Activated CD4-positive, alpha-beta T cell treated with anti-CD3 and anti-CD28 coated beads, Interleukin-2, amount 10 ng/mL, durations not matched to agents 24 days and 14 days (primary cell): ENCODE results near the gene GPX5. TPM values are rescaled to one million over a fixed set of nuclear protein-coding genes. Genes with fewer than 3 reads are reported as not detected.
A peak's percentile ranks its signal among the peaks of the same experiment; 100 is the strongest.
"Not testable (repeated sequence)": the region's sequence is repeated elsewhere in the genome, so short reads cannot be mapped to it uniquely, and the experiment has no call there.

Source experiments
- DNase-seq: peaks from one replicate; pipeline ENCODE4 v3.0.0; 2022
- H3K27ac Mint-ChIP-seq: one replicate; pipeline ENCODE4 v1.8.0; 2022; ENCODE audit warnings: mild to moderate bottlenecking, mixed read lengths
- H3K27me3 Mint-ChIP-seq: one replicate; pipeline ENCODE4 v1.8.0; 2022; ENCODE audit warnings: mixed read lengths
- H3K36me3 Mint-ChIP-seq: one replicate; pipeline ENCODE4 v1.8.0; 2022; ENCODE audit warnings: low read depth, mild to moderate bottlenecking, mixed read lengths
- H3K4me1 Mint-ChIP-seq: one replicate; pipeline ENCODE4 v1.8.0; 2021; ENCODE audit warnings: mixed read lengths
- H3K4me3 Mint-ChIP-seq: one replicate; pipeline ENCODE4 v1.8.0; 2022; ENCODE audit warnings: mild to moderate bottlenecking, moderate library complexity, mixed read lengths
- H3K9me3 Mint-ChIP-seq: one replicate; pipeline ENCODE4 v1.8.0; 2021; ENCODE audit warnings: mixed read lengths
- intact Hi-C: fragments of 100-400 bp; cut with micrococcal nuclease; formaldehyde crosslinking; loops from one replicate; pipeline ENCODE4 v1.15.1; 2023
- total RNA-seq: library from RNA; stranded (reverse); gene quantifications from 2 replicates; pipeline ENCODE4 v1.2.3, GENCODE V29; 2022

GPX5 gene
- total RNA-seq, 1 donor from 2014 or later = not detected

DNA sequence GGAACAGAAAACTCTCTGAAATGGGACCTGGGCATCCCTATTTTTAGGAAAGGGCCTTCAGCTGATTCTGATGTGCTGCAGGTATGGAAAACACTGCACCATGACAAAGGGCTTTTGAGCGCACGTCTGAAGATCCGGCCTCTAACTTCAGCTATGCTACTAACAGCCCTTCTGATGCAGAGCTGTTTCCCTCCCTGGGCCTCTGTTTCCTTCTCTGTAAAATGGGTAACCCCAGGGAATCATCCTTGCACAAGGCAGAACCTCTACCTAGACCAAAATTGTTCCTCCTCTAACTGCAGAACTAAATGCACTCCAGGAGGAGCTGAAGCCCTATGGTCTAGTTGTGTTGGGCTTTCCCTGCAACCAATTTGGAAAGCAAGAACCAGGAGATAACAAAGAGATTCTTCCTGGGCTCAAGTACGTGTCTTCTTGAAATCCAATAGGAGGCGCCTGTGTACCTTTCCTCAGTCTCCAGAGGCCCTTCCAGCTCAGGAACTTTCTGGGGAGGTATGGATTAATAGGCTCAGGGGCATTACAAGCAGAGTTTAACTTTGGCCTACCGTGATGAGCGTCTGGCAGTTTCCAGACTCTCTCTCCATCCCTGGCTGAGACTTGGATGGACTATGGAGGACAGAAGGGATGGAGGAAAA is 5.9 kb downstream of the GPX5 start:
- Mint-ChIP-seq H3K9me3 (peaks cover 4% of the 10 kb centered on the region), H3K4me3 (no peak overlapping the region), H3K27me3 (peaks cover 52% of the 10 kb centered on the region), H3K4me1 (no peaks in the 10 kb centered on the region), H3K27ac (no peak overlapping the region), H3K36me3 (no peaks in the 10 kb centered on the region)
- intact Hi-C loops = no loop called here
- DNase-seq = no peak

DNA sequence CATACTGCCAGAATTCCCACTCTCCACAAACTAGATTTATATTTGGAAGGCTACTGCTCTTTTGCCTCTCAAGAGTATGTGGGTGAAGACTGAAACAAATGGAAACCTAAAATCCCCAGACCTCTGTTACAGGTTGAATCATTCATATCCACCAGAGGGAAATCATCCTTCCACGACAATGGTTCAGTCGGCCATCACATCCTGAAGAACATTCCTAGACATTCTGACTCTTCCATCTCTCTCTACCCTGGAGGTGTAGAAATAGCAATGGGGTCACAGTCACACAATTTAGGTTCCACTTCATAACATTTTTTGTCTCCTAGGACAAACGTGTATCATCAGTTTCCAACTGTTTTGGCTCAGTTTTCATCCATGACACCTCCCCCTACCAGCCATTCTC is 8.6 kb downstream of the GPX5 start:
- Mint-ChIP-seq H3K4me3 (no peak overlapping the region), H3K36me3 (no peaks in the 10 kb centered on the region), H3K4me1 (peaks cover 6% of the 10 kb centered on the region), H3K9me3 (peaks cover 4% of the 10 kb centered on the region), H3K27ac (no peak overlapping the region), H3K27me3 (peaks cover 52% of the 10 kb centered on the region)
- DNase-seq = no peak
- intact Hi-C loops = no loop called here

DNA sequence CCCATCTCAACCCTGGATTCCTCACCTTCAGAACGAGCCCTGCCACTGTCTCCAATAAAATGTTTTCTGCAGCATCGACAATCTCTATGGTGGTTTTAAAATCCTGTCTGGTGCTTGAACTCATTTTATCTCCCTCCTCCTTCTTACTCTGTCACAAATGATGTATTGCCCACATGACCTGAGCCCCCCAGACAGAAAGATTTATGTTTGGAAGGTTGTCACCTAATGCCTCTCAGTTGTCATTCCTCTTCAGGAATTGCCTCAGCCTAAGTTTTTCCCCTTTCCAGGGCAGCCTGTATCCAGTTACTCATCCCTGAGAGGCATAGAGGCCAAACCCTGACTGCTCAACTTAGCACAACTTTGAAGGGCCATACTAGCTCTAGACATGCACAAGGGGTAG is 9.2 kb downstream of the GPX5 start:
- H3K9me3 Mint-ChIP-seq = peaks cover 4% of the 10 kb centered on the region
- H3K27ac Mint-ChIP-seq = no peak overlapping the region
- DNase-seq = no peak
- no peaks in the 10 kb centered on the region for H3K36me3 Mint-ChIP-seq
- H3K4me3 Mint-ChIP-seq = no peak overlapping the region
- peaks cover 54% of the 10 kb centered on the region for H3K27me3 Mint-ChIP-seq
- intact Hi-C loops = no loop called here
- peaks cover 6% of the 10 kb centered on the region for H3K4me1 Mint-ChIP-seq

DNA sequence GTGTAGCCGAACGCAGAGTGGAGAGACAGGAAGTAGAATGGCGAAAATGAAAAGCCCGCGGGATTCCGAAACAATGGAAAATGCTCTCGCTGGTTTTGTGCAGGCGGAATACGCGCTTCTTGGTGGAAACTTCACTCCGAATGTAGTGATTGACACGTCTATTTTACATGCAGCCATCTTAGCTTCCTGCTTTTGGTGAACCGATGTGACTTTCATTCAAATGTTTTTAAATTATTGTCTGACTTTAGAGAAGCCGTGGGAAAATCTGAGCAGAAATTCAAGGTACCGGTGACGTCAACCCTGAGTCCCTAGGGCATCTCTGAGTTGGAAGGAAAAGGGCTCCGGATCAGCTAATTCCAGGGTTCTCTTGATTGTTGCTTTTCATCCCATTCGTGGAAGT is 11.4 kb downstream of the GPX5 start:
- no peak for DNase-seq
- Mint-ChIP-seq H3K27me3 (peaks cover 62% of the 10 kb centered on the region), H3K4me3 (peak overlapping the region; percentile 54), H3K27ac (no peak overlapping the region), H3K4me1 (peaks cover 6% of the 10 kb centered on the region), H3K36me3 (no peaks in the 10 kb centered on the region), H3K9me3 (peaks cover 12% of the 10 kb centered on the region)
- intact Hi-C loops = no loop called here

DNA sequence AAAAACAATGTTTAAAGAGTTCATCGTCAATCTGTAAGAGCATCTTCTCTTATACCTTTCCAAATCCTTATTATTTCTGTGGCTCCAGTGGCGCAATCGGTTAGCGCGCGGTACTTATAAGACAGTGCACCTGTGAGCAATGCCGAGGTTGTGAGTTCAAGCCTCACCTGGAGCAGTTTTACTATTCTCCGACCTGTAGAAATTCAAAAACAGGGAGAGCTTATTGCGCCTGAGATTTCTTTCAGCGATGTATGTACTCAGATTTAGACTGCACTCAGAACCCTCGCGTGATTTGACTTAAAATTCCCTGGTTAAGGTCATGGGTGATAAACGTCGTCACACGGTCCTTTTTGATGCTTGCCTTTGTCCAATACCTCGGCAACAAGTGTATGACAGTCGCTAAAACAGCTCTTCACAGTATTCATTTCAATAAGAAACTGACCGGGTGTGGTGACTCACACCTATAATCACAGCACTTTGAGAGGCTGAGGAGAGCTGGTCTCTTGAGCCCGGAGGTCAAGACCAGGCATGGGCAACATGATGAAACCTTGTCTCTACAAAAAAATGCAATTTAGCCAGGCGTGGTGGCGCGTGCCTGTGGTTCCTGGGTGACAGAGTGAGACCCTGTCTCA is 11.9 kb downstream of the GPX5 start:
- Mint-ChIP-seq H3K36me3 (no peaks in the 10 kb centered on the region), H3K27ac (no peak overlapping the region), H3K27me3 (peaks cover 67% of the 10 kb centered on the region), H3K9me3 (peaks cover 16% of the 10 kb centered on the region), H3K4me1 (peaks cover 10% of the 10 kb centered on the region), H3K4me3 (no peak overlapping the region)
- intact Hi-C loops = no loop called here
- DNase-seq = peak; percentile 59

DNA sequence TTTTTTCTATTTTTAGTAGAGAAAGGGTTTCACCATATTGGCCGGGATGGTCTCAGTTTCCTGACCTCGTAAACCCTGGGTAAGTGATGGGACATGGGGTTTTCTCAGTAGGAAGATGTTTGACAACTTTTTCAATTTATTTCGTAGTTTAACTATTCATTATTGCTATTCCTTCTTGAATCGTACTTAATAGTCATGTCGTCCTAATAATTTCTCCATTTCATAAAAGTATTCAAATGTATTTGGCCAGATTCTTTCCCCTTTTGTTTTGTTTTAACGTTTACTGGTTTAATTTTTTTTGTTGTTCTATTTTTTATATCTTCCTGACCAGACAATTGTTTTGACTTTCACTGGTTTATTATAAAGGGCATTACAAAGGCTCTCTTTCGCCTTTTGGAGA is 16.3 kb downstream of the GPX5 start:
- Mint-ChIP-seq H3K27me3 (peaks cover 64% of the 10 kb centered on the region), H3K9me3 (peaks cover 15% of the 10 kb centered on the region), H3K36me3 (no peaks in the 10 kb centered on the region), H3K27ac (no peak overlapping the region), H3K4me1 (peaks cover 22% of the 10 kb centered on the region), H3K4me3 (peak overlapping the region; percentile 83)
- DNase-seq = no peak
- intact Hi-C loops = loop anchor here (1.0 to 2.0 kb wide), 2 partner anchors 51 to 143 kb away; partner anchors contain the start of gene ZSCAN12

DNA sequence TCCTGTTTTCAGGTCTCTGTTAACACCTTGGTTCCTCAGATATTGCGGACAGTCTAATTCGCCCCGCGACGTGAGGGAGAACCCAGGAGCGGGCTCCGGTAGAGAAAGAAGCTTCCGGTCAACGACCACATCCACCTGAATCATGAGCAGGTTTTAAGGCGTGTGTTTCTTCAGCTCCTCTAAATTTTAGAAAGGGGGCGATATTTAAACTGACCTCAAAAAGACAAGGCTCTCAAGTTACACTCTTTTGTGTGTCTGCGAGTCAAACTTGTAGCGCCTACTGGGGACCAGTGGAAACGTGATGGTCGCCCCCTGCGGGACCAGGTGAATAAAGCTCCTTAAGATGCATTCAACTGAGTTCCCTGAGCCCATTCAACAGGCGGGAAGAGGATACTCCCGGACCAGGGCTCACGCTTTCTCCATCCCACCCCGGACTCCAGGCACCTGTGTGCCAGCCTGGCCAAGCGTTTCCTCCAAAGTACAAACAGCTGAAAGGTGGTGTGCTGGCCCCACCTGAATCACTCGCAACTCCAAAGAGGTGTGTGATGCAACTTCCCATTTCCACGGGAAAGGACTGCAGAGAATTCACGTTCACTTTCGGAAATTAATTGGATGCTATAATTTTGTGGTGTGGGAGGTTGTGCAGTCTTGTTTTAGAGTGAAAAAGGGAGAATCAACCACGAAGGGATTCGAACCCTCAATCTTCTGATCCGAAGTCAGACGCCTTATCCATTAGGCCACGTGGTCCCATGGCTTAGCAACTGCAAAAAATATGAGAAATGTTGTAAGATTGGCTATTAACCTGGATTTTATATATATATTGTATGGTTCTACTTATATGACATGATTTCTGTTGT is 17.0 kb downstream of the GPX5 start:
- peaks cover 17% of the 10 kb centered on the region for H3K9me3 Mint-ChIP-seq

DNA sequence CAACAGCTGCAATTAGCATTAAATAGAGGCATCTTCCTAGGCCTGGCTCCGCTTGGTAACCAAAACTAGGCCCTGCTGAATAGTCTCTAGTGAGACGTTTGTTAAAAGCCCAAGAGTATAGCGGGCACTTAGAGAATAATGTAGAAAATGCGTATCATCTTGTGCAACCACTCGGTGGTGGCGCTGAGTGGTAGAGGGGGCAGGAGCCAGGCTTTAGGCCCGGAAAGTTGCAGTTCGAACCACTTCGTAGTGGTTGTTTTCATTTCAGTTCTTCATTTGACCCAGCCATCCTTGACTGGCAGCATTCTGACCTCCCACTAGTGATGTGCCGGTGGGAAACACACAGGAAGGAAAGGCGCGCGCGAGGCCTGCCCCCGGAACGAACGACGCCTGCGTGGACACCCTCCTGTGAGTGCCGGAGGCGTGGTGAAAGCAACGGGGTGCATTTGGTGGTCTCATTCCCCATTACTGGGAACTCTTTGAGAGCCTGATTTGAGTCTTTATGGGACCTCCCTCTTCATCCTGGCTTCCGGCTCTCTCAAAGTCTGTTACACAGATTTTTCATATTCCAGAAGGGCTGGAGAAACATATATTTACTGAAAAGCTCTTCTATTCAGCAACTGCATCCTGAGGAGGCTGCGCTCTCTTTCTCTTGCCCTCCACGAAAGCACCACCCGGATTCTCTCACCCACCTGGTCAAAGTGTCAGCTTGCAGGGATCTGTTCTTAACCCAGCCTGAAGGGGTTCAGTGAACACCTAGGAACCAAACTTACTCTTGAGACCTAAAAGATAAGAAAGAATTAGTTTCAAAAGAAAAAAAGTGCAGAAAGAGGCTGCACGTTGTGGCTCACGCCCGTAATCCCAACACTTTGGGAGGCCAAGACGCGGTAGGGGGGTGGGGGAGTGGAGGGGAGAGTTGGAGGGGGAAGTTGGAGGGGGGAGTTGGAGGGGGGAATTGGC is 18.2 kb downstream of the GPX5 start:
- H3K9me3 Mint-ChIP-seq = peaks cover 17% of the 10 kb centered on the region
- H3K27me3 Mint-ChIP-seq = peaks cover 61% of the 10 kb centered on the region
- H3K36me3 Mint-ChIP-seq = no peaks in the 10 kb centered on the region
- no peak overlapping the region for H3K27ac Mint-ChIP-seq
- H3K4me3 Mint-ChIP-seq = peak overlapping the region; percentile 80
- intact Hi-C loops = loop anchor here (1.0 to 2.0 kb wide), 2 partner anchors 43 to 53 kb away; a partner anchor contains a TSS
- peaks cover 18% of the 10 kb centered on the region for H3K4me1 Mint-ChIP-seq
- peak; percentile 68 for DNase-seq

More for the DNA sequence above, 17.0 kb downstream of the GPX5 start:
- H3K4me3 Mint-ChIP-seq = peak overlapping the region; percentile 83
- H3K27ac Mint-ChIP-seq = peak overlapping the region; percentile 48
- peaks cover 63% of the 10 kb centered on the region for H3K27me3 Mint-ChIP-seq
- peaks cover 18% of the 10 kb centered on the region for H3K4me1 Mint-ChIP-seq
- H3K36me3 Mint-ChIP-seq = no peaks in the 10 kb centered on the region
- intact Hi-C loops = loop anchor here (1.0 to 2.0 kb wide), 3 partner anchors 45 to 143 kb away; partner anchors contain the start of gene ZSCAN12
- DNase-seq = peak; percentile 84

DNA sequence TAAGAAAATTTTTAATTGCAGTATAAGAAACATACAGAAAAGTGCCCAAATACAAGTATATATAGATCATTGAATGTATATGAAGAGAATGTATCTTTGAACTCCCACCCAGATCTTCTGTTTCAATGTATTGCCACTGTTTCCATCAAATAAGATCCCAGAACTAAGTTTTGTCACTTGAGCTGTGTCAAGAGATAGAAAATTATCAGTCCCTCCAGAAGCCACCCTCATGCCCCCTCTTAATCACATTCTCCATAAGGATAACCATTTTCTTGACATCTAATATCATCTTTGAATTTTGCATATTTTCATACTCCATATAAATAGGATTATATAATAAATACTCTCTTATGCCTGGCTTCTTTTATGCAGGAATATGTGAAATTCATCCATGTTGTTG is 20.3 kb downstream of the GPX5 start:
- H3K9me3 Mint-ChIP-seq = peaks cover 13% of the 10 kb centered on the region
- no peak overlapping the region for H3K27ac Mint-ChIP-seq
- no peaks in the 10 kb centered on the region for H3K36me3 Mint-ChIP-seq
- peaks cover 59% of the 10 kb centered on the region for H3K27me3 Mint-ChIP-seq
- intact Hi-C loops = no loop called here
- DNase-seq = no peak
- no peak overlapping the region for H3K4me3 Mint-ChIP-seq
- peaks cover 18% of the 10 kb centered on the region for H3K4me1 Mint-ChIP-seq

DNA sequence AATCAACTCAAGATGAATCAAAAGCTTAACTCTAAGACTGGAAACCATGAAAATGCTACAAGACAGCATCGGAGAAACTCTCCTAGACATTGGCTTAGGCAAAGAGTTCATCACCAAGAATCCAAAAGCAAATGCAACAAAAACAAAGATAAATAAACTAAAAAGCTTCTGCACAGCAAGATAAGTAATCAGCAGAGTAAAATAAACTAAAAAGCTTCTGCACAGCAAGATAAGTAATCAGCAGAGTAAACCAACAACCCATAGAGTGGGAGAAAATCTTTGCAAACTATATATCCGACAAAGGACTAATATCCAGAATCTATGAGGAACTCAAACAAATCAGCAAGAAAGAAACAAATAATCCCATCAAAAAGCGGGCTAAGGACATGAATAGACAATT is 21.3 kb downstream of the GPX5 start:
- H3K4me3 Mint-ChIP-seq, H3K27ac Mint-ChIP-seq, H3K9me3 Mint-ChIP-seq, H3K36me3 Mint-ChIP-seq, DNase-seq, intact Hi-C loops: not testable (repeated sequence)
- peaks cover 60% of the 10 kb centered on the region for H3K27me3 Mint-ChIP-seq
- peaks cover 18% of the 10 kb centered on the region for H3K4me1 Mint-ChIP-seq

DNA sequence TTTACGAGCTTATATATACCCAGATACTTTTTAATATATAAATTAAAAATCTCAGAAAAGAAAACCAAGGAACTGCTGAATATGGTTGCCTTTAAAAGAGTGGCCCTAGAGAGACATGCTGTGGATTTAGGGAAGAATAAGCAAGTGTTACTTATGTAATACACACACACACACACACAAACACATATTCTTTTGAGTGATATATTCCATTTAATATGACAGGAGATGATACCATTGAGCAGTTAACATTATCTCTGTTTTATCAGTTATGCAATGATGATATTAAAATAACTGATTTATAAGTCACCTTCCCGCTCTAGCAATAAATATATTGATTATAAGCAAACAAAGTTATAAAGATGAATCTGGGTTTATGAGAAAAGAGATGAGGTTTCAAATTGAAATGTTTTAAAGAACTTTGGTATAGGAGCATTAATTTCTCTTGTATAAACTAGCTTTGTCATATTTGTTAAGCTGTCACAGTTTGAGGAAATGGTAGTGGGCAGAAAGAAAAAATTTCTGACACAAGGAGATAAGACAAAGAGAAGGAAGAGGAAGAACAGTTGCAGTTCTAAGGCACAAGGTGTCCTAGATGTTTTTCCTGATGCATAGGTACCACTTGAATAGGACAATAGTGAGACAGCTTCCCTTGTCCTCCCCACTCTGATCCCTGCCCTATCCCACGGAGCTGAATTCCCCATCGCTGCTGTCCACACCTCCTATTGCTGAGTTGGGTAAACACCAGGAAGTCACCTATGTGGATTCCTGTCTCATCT is 26.4 kb downstream of the GPX5 start:
- Mint-ChIP-seq H3K27ac (no peak overlapping the region), H3K27me3 (peaks cover 66% of the 10 kb centered on the region)
- intact Hi-C loops = no loop called here

DNA sequence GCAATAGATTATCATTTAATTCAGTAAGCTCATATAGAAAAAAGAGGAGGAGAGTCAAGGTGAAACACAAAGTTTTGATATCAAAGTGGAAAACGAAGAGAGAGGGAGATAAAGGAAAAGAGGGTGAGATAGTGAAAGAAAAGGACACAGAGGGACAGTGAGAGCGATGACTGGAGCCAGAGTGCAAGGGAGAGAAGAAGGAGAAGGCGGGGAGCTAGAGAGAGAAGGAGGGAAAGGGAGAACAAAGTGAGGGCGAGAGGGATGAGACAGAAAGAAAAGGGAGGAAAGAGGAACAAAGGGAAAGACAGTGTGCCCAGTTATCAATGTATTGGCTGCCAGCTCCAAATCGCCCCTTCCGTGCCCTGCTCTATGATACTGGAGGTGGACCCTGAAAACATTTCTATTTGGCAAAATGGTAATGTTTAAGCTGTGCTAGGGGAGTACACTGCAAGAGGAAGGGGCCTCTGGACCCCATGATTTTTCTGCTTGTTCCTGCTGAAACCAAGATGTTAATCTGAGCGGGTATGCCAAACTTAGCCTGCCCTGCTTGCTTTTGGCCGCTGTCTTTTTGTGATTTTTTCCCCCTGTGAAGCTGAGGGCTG is 27.8 kb downstream of the GPX5 start:
- Mint-ChIP-seq H3K9me3 (peaks cover 4% of the 10 kb centered on the region), H3K4me3 (no peak overlapping the region), H3K36me3 (no peaks in the 10 kb centered on the region), H3K4me1 (peaks cover 10% of the 10 kb centered on the region), H3K27me3 (peaks cover 63% of the 10 kb centered on the region), H3K27ac (no peak overlapping the region)
- no peak for DNase-seq
- intact Hi-C loops = no loop called here

More for the DNA sequence above, 26.4 kb downstream of the GPX5 start:
- no peak for DNase-seq
- Mint-ChIP-seq H3K36me3 (no peaks in the 10 kb centered on the region), H3K4me1 (peaks cover 10% of the 10 kb centered on the region), H3K9me3 (peaks cover 5% of the 10 kb centered on the region), H3K4me3 (no peak overlapping the region)
